BLaER1 (cell line): ENCODE results near the gene DIPK1B.
A peak's percentile ranks its signal among the peaks of the same experiment; 100 is the strongest.

Experiments
- H3K27ac ChIP-seq: shearing (Covaris generic); formaldehyde crosslinking; 2 replicates; pipeline ENCODE4 v1.8.1; 2022
- H3K27me3 ChIP-seq: shearing (Covaris generic); formaldehyde crosslinking; 2 replicates; pipeline ENCODE4 v1.8.1; 2022
- H3K36me3 ChIP-seq: shearing (Covaris generic); formaldehyde crosslinking; 2 replicates; pipeline ENCODE4 v1.8.1; 2022
- H3K4me1 ChIP-seq: shearing (Covaris generic); formaldehyde crosslinking; 2 replicates; pipeline ENCODE4 v1.8.1; 2022
- H3K4me2 ChIP-seq: shearing (Covaris generic); formaldehyde crosslinking; 2 replicates; pipeline ENCODE4 v1.8.1; 2022
- H3K4me3 ChIP-seq: shearing (Covaris generic); formaldehyde crosslinking; 2 replicates; pipeline ENCODE4 v1.8.1; 2022
- H3K9ac ChIP-seq: shearing (Covaris generic); formaldehyde crosslinking; 2 replicates; pipeline ENCODE4 v1.8.1; 2022
- H3K9me3 ChIP-seq: shearing (Covaris generic); formaldehyde crosslinking; 2 replicates; pipeline ENCODE4 v1.8.1; 2022
- H4K20me1 ChIP-seq: shearing (Covaris generic); formaldehyde crosslinking; 2 replicates; pipeline ENCODE4 v1.8.1; 2022
- Cebpa-rat ChIP-seq: shearing (Covaris generic); IDR thresholded peaks from 2 replicates; pipeline ENCODE4 v1.8.1; 2022

DIPK1B gene

DNA sequence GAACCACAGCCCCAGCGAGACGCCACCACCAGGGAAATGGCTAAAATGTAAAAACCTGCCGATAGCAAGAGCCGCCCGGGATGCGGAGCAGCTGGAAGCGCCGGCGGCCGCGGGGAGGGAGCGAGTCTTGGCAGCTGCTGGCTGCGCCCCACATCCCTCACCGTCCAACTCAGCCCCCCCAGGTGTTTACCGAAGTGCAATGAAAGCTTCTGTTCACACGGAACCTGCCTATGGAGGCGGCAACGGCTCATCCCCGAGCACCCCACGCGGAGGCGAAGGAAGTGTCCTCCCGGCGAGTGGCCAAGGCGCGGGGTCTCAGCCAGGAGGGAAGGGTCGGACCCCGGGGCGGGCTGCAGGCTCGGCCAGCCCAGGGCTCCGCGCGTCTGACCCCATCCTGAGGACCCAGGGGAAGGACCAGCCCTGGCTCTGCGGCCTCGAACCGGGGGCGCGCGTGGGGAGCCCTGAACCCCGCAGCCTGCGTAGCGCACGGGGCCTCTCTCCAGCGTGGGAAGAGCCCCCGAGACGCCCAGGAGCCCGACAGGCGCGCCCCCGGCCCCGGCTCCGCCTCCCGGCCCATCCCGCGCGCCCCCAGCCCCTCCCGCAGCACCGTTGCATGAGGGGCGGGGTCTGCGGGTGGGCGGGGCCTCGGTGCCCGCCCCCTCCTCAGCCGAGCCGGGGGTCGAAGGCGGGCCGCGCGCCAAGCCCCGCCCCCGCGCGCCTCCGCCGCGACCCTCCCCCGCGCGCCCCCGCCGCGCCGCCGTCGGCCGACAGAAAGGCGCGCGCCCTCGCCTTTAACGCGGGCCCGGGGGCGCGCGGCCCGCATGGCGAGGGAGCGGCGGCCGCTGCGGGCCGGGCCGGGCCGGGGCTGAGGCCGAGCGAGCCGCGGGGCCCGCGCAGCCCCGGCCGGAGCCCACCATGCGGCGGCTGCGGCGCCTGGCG, at the start of gene DIPK1B:
Gene DIPK1B, plus strand, starts transcription at position 822 of the 939 bp plus-strand sequence. Its CDS starts 94 bp downstream, at position 916.
- Histone ChIP-seq H3K27ac (peak within 1 kb of the TSS; percentile 92), H3K4me2 (peak within 1 kb of the TSS; percentile 97), H4K20me1 (peaks cover 39% of the 10 kb centered on the region), H3K4me3 (peak within 1 kb of the TSS; percentile 94), H3K9ac (peak within 1 kb of the TSS; percentile 93), H3K4me1 (peaks cover 86% of the 10 kb centered on the region), H3K9me3 (no peaks in the 10 kb centered on the region), H3K27me3 (no peaks in the 10 kb centered on the region), H3K36me3 (peaks cover 21% of the 10 kb centered on the region)
- no peak for TF ChIP-seq Cebpa-rat

DNA sequence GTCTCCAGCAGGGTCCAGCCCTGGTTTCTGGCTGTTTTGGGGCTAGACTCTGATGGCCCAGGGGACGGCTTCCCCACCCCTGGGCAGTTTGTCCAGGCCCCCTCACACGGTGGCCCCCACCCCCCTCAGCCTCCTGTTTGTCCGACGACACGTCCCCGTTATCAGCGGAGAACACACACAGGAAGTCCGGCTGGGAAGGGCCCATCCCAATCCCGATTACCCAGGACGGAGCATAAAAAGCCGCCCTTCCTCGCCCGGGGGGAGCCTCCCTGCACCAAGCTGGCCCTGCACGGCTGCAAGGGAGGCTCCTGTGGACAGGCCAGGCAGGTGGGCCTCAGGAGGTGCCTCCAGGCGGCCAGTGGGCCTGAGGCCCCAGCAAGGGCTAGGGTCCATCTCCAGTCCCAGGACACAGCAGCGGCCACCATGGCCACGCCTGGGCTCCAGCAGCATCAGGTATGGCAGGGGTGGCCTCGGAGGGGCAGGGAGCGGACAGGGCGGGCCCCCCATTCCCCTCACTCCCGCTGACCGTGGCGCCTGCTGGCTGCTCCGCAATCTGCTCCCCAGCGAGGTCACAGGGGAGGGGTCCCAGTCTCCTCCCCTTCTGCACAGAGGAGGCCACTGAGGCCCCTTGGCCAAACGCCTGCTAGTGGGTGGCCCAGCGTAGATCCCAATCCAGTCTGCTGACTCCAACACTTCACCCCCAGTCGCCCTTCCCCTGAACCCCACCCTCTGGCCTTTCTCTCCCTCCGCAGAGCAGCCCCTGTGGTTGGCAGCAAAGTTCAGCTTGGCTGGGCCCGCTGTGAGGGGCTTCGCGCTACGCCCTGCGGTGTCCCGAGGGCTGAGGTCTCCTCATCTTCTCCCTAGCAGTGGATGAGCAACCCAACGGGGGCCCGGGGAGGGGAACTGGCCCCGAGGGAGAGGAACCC, 49.5 kb upstream of the DIPK1B start, which contains the start of gene EGFL7:
Gene EGFL7, plus strand, starts transcription at position 261 of the 926 bp plus-strand sequence. CDS start 5,367 bp downstream, outside the sequence.
- H3K27me3 ChIP-seq = peaks cover 54% of the 10 kb centered on the region; the same call in 1 of the 2 replicates
- H3K4me2 ChIP-seq = peak within 1 kb of the TSS; percentile 99
- H3K4me3 ChIP-seq = no peak within 1 kb of the TSS; the same call in 1 of the 2 replicates
- H3K9me3 ChIP-seq = no peaks in the 10 kb centered on the region
- 0 out of 2 replicates have a peak within 1 kb of the TSS, but pooled peaks have one; percentile 93 for H3K27ac ChIP-seq
- peaks cover 94% of the 10 kb centered on the region for H3K4me1 ChIP-seq
- 0 out of 2 replicates have a peak, but pooled peaks cover 3% of the 10 kb centered on the region for H3K36me3 ChIP-seq
- no peak for TF ChIP-seq Cebpa-rat
- H3K9ac ChIP-seq = peak within 1 kb of the TSS; percentile 23; the same call in 1 of the 2 replicates
- peaks cover 28% of the 10 kb centered on the region for H4K20me1 ChIP-seq

DNA sequence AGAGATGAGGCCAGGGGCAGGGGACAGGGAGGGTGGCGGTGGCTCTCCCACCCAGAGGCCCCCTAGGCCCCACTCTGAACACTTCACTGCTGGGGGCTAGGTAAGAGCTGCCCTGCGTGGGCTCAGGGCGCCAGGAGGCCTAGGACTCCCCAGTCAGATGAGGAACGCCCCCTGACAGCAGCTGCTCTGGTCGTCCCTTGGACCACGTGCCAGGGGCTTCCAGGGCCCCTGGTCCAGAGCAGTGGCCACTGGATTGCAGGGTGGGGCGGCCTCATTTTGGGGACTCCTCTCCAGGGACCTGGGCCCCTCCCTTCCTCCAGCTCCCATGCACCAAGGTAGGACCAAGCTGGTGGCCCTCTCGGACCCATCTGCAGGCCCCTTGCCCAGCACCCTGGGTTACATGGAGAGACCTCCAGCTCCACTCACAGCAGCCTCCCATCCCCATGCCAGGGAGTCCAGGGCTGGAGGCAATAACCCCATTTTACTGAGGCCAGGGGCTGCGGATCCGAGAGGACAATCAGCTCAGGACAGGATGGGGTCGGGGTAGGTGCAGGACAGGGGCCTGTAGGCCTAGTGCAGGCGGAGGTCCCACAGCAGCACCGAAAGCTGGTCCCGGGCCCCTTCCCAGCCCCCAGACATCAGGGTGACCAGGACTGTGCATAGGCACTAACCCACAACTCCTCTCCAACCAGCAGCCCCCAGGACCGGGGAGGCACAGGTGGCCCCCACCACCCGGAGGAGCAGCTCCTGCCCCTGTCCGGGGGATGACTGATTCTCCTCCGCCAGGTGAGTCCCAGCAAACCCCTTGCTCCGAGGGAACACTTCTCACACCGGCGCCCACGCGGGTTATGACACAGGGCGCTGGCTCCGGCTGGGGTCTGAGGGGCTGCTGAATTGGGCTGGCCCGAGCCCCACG, 48.1 kb upstream of the DIPK1B start:
- H4K20me1 ChIP-seq = peaks cover 41% of the 10 kb centered on the region
- peaks cover 94% of the 10 kb centered on the region for H3K4me1 ChIP-seq
- H3K4me2 ChIP-seq = peak overlapping the region; percentile 99

DNA sequence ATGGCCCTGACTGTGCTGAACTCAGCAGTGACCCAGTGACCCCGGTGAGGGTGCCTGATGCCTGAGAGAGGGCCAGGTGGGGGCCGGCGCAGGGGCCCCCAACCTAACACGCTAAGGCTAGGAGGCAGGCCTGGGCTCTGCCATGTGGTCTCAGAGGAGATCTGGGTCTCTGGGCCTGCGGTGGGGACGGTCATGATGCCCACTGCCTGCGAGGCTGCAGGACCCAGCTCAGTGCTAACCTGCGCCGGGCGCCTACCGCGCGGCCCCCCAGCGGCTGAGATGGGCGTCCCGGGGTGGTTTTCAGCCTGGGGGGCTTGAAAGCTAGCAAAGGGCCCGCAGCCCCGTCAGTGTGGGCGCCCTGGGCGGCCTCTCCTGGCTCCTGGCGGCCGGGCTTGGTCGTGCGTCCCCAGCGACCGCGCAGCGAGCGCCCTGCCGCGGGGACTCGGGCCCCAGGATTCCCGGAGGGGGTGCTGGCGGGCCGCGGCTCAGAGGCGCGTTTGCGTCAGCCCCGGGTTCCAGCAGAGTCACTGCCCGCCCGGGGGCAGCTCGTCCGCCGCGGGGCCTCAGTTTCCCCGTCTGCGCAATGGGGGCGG, 47.2 kb upstream of the DIPK1B start:
- peak overlapping the region; percentile 65 for H3K9ac ChIP-seq

More for the DNA sequence above, 48.1 kb upstream of the DIPK1B start:
- Histone ChIP-seq H3K4me3 (peak overlapping the region; percentile 69; the same call in 1 of the 2 replicates), H3K9ac (0 out of 2 replicates have a peak overlapping the region, but pooled peaks have one; percentile 10), H3K27ac (peak overlapping the region; percentile 49; the same call in 1 of the 2 replicates), H3K36me3 (0 out of 2 replicates have a peak, but pooled peaks cover 10% of the 10 kb centered on the region), H3K27me3 (peaks cover 47% of the 10 kb centered on the region; the same call in 1 of the 2 replicates), H3K9me3 (no peaks in the 10 kb centered on the region)
- no peak for TF ChIP-seq Cebpa-rat

DNA sequence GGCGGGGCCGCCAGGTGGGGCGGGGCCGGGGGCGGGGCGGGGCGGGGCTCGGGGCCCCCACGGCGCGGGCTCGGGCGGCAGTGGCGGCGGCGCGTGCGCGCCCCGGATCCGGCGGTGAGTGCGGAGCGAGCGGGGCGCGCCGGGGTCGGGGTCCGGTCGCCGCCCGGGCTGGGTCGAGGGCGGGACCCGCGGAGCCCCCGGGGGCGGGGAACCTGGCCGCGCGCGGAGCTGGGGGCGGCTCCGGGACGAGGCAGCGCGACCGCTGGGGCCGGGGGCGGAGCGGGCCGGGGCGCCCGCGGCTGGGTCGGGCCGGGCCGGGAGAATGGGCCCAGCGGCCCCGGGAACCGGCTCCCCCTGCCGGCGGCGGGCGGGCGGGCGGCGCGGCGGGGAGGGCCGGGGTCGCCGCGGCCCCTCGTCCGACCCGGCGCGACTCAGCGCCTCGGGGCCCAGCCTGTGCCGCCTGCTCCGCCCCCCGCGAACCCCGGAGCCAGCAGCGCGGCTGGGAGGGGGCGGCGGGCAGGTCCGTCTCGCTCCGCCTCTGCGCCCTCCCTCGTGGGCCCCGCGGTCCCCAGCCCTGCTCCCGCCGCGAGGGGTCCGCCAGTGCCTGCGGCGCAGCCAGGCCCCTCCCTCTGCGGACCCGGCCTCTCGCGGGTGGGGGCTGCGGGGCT, 46.5 kb upstream of the DIPK1B start:
- Histone ChIP-seq H4K20me1 (peaks cover 52% of the 10 kb centered on the region), H3K36me3 (0 out of 2 replicates have a peak, but pooled peaks cover 22% of the 10 kb centered on the region), H3K4me1 (peaks cover 94% of the 10 kb centered on the region), H3K27ac (peak overlapping the region; percentile 60), H3K9ac (peak overlapping the region; percentile 66), H3K4me3 (peak overlapping the region; percentile 69), H3K4me2 (peak overlapping the region; percentile 99), H3K9me3 (no peaks in the 10 kb centered on the region), H3K27me3 (peaks cover 36% of the 10 kb centered on the region; the same call in 1 of the 2 replicates)
- no peak for TF ChIP-seq Cebpa-rat

More for the DNA sequence above, 47.2 kb upstream of the DIPK1B start:
- Histone ChIP-seq H3K4me3 (peak overlapping the region; percentile 69), H3K27ac (peak overlapping the region; percentile 49), H3K9me3 (no peaks in the 10 kb centered on the region), H4K20me1 (peaks cover 51% of the 10 kb centered on the region), H3K4me2 (peak overlapping the region; percentile 99), H3K36me3 (0 out of 2 replicates have a peak, but pooled peaks cover 18% of the 10 kb centered on the region), H3K27me3 (peaks cover 40% of the 10 kb centered on the region; the same call in 1 of the 2 replicates), H3K4me1 (peaks cover 94% of the 10 kb centered on the region)
- TF ChIP-seq Cebpa-rat = no peak

DNA sequence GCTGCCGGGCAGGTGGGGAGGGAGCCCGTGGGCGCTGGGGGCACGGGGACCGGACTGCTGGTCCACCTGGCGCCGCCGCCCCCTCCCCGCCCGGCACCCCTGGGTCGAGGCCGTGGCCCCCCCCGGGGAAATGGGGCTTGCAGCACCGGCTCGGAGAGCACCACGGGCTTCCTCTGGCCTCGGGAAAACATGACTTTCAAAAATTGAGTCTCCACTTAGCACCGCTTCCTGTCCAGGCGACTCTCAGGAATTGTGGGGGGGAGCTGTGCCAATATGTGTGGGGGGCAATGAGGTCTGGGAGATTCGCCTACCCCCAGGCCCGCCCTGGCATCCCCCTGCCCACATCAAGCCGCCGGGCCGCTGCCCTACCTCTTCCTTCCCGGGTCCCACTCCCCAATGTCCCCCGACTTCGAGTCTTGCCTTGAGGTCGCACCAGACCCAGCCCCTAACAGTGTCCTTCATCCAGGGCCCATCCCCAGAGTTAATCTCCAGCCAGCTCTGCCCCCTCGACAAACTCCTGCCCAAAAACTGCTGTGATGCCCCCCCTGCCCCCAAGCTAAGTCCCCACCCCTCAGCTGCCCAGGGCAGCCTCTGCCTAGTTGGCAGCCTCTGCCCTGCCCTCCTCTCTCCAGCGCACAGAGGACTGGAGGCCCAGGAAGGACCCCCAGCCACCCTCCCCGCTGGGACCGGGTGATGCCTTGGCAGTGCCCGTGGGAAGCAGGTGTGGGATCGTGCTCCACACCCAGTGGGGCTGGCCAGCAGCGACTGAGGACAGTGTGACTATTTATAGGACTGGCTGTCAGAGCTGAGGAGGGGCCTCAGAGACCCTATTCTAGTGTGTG, 45.8 kb upstream of the DIPK1B start:
- Histone ChIP-seq H3K27me3 (peaks cover 36% of the 10 kb centered on the region; the same call in 1 of the 2 replicates), H3K4me2 (peak overlapping the region; percentile 99), H4K20me1 (peaks cover 57% of the 10 kb centered on the region), H3K4me1 (peaks cover 94% of the 10 kb centered on the region), H3K36me3 (0 out of 2 replicates have a peak, but pooled peaks cover 22% of the 10 kb centered on the region), H3K4me3 (peak overlapping the region; percentile 69), H3K9me3 (no peaks in the 10 kb centered on the region), H3K9ac (peak overlapping the region; percentile 66), H3K27ac (peak overlapping the region; percentile 60)
- no peak for TF ChIP-seq Cebpa-rat
